ENCODE measurements around the gene EXD2. TPM values are rescaled to one million over a fixed set of nuclear protein-coding genes. Genes with fewer than 3 reads are reported as not detected.
"Not testable (repeated sequence)": the region's sequence is repeated elsewhere in the genome, so short reads cannot be mapped to it uniquely, and the experiment has no call there.

The EXD2 gene
- total and polyA plus RNA-seq, 2 experiments from 2014 or later: 20.3 to 21.4 TPM

DNA sequence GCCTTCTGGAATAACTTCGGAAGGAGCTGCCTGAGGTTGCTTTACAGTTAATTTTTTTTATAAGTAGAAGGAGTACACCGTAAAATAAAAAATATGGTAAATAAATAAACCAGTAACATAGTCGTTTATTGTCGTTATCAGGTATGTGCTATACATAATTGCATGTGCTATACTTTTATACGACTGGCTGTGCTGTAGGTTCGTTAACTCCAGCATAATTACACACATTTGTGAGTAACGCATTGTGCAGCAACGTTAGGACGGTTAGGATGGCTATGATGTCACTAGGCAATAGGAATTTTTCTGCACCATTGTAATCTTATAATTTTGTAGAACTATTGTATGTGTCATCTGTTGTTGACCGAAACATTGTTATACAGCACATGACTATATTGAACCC lies 8.5 kb downstream of the EXD2 start:
- no peak for DNase-seq (ENCODE audit: low read depth in 1 of 2, low spot score in 1 of 2)
- no peaks in the 10 kb centered on the region for H3K27me3 ChIP-seq
- TF ChIP-seq, protein P1, sequence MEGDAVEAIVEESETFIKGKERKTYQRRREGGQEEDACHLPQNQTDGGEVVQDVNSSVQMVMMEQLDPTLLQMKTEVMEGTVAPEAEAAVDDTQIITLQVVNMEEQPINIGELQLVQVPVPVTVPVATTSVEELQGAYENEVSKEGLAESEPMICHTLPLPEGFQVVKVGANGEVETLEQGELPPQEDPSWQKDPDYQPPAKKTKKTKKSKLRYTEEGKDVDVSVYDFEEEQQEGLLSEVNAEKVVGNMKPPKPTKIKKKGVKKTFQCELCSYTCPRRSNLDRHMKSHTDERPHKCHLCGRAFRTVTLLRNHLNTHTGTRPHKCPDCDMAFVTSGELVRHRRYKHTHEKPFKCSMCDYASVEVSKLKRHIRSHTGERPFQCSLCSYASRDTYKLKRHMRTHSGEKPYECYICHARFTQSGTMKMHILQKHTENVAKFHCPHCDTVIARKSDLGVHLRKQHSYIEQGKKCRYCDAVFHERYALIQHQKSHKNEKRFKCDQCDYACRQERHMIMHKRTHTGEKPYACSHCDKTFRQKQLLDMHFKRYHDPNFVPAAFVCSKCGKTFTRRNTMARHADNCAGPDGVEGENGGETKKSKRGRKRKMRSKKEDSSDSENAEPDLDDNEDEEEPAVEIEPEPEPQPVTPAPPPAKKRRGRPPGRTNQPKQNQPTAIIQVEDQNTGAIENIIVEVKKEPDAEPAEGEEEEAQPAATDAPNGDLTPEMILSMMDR (IDR thresholded peaks at IDR 0.05; ENCODE audit: low read depth, low read length): no peak
- no peaks in the 10 kb centered on the region for H3K4me1 ChIP-seq (ENCODE audit: low read depth)
- no peak overlapping the region for H3K27ac ChIP-seq
- H3K9me3 ChIP-seq (ENCODE audit: low read depth): no peaks in the 10 kb centered on the region
- no peak overlapping the region for H3K4me3 ChIP-seq
- H3K36me3 ChIP-seq: peaks cover 6% of the 10 kb centered on the region

DNA sequence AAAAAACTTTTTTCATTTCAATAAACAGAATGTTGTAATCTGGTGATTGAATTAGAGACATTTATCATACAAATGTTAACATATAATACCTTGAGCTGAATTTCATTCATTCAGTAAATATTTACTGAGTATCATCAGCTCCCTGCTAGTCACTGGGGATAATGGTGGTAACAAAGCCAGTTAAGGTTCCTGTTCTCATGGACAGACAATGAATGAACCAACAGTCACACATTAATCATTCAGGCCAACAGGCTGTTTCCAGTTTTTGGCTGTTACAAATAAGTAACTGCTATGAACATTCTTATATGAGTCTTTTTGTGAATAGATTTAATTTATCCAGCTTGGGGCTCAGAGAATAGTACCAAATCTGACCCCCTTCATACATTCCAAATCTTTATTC lies 13.5 kb downstream of the EXD2 start:
- DNase-seq (ENCODE audit: low read depth in 1 of 2, low spot score in 1 of 2): no peak
- Histone ChIP-seq H3K27me3 (no peaks in the 10 kb centered on the region), H3K36me3 (peaks cover 9% of the 10 kb centered on the region), H3K4me1 (ENCODE audit: low read depth) (no peaks in the 10 kb centered on the region), H3K9me3 (ENCODE audit: low read depth) (no peaks in the 10 kb centered on the region), H3K27ac (no peak overlapping the region), H3K4me3 (no peak overlapping the region)
- TF ChIP-seq, protein P1 (IDR thresholded peaks at IDR 0.05; ENCODE audit: low read depth, low read length): no peak

DNA sequence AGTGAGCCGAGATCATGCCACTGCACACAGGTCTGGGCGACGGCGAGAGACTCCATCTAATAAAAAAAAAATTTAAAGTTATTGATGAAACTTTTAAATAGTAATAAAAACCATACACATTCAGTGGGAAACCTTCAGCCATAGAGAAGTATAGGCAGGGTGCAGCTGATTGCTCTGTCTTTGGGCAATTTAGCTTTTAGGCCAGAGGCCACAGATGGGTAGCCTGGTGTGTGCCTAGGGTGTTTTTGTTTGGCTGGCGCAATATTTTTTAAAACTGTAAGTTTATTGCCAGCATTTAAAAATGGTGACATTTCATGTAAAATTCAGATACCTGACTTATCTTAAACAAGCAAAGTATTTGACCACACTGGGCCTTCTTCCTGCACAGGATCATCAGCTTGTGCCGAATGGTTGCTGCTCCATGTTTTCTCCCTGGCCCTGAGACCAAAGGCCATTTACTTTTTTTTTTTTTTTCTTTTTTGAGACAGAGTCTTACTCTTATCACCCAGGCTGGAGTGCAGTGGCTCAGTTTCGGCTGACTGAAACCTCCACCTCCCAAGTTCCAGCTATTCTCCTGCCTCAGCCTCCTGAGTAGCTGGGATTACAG lies 16.2 kb downstream of the EXD2 start:
- Histone ChIP-seq H3K4me3 (no peak overlapping the region), H3K36me3 (peaks cover 14% of the 10 kb centered on the region), H3K27ac (no peak overlapping the region), H3K4me1 (ENCODE audit: low read depth) (no peaks in the 10 kb centered on the region), H3K27me3 (no peaks in the 10 kb centered on the region), H3K9me3 (ENCODE audit: low read depth) (no peaks in the 10 kb centered on the region)
- TF ChIP-seq, protein P1 (IDR thresholded peaks at IDR 0.05; ENCODE audit: low read depth, low read length): no peak
- no peak for DNase-seq (ENCODE audit: low read depth in 1 of 2, low spot score in 1 of 2)

DNA sequence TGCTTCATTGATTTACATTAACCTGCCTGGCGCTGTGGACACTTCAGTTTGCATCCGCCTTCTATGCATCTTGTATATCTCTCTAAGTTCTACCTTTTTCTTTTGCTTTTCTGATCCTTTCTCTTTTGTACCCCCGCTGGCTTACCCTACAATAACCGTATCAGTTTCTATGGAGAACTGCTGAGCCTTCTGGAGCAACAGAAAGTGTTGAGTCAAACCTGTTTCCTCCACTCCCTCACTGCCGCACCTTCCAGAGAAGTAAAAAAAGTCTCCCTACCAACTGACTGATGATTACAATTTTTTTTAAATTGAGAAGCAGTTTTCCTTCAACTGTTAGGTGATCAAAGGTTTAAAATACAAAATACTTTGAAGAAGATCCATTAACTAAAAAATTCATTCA lies 17.4 kb downstream of the EXD2 start:
- Histone ChIP-seq H3K4me1 (ENCODE audit: low read depth) (no peaks in the 10 kb centered on the region), H3K9me3 (ENCODE audit: low read depth) (no peaks in the 10 kb centered on the region), H3K36me3 (peaks cover 14% of the 10 kb centered on the region)

DNA sequence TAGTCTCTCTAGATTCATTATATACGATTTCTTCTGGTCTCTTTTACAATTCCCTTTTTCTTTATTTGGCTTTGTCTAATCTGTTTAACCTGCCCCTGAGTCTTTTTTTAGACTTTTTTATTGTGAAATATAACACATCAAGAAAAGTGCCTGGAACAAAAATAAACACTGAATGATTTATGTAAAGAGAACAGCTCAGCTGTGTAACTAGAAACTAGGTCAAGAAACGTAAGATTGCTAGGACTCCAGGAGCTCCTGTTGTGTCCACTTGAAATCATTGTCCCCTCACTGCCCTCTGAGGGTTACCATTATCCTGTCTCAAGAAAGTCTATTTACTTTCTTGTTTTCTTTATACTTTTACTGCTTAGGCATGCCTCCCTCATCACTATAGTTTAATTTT lies 23.1 kb downstream of the EXD2 start:
- Histone ChIP-seq H3K9me3 (ENCODE audit: low read depth) (no peaks in the 10 kb centered on the region), H3K27me3 (no peaks in the 10 kb centered on the region), H3K4me3 (no peak overlapping the region), H3K27ac (no peak overlapping the region), H3K4me1 (ENCODE audit: low read depth) (no peaks in the 10 kb centered on the region), H3K36me3 (peaks cover 7% of the 10 kb centered on the region)
- no peak for DNase-seq (ENCODE audit: low read depth in 1 of 2, low spot score in 1 of 2)
- TF ChIP-seq, protein P1 (IDR thresholded peaks at IDR 0.05; ENCODE audit: low read depth, low read length): no peak

More for the DNA sequence above, 17.4 kb downstream of the EXD2 start:
- H3K27ac ChIP-seq: no peak overlapping the region
- H3K27me3 ChIP-seq: no peaks in the 10 kb centered on the region
- no peak for DNase-seq (ENCODE audit: low read depth in 1 of 2, low spot score in 1 of 2)
- TF ChIP-seq, protein P1 (IDR thresholded peaks at IDR 0.05; ENCODE audit: low read depth, low read length): no peak
- H3K4me3 ChIP-seq: no peak overlapping the region

DNA sequence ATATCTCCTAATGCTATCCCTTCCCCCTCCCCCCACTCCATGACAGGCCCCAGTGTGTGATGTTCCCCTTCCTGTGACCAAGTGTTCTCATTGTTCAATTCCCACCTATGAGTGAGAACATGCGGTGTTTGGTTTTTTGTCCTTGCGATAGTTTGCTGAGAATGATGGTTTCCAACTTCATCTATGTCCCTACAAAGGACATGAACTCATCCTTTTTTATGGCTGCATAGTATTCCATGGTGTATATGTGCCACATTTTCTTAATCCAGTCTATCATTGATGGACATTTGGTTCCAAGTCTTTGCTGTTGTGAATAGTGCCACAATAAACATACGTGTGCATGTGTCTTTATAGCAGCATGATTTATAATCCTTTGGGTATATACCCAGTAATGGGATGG lies 26.4 kb downstream of the EXD2 start:
- H3K27ac ChIP-seq; H3K36me3 ChIP-seq; H3K9me3 ChIP-seq (ENCODE audit: low read depth); H3K4me3 ChIP-seq; DNase-seq (ENCODE audit: low read depth in 1 of 2, low spot score in 1 of 2); H3K4me1 ChIP-seq (ENCODE audit: low read depth); H3K27me3 ChIP-seq: not testable (repeated sequence)

All from cardiac muscle cell (in vitro differentiated cells and primary cell).